CD4-positive, alpha-beta T cell treated with Interleukin-6 at 100 ng/mL for 8 hours (primary cell): ENCODE measurements around the gene NAA20.
A peak's percentile ranks its signal among the peaks of the same experiment; 100 is the strongest.
"Not testable (repeated sequence)": the region's sequence is repeated elsewhere in the genome, so short reads cannot be mapped to it uniquely, and the experiment has no call there.

ENCODE experiments used
- DNase-seq: peaks from one replicate; pipeline ENCODE4 v3.0.0-alpha.2; 2020; ENCODE audit warnings: mixed read lengths, low spot score

The NAA20 gene

GRCh38 chr20:19991854-19992253 lies 25.3 kb upstream of the NAA20 start:
- DNase-seq = no peak

- no peak for DNase-seq
These were observed 23.9 kb upstream of the NAA20 start for GRCh38 chr20:19992996-19993908.

- DNase-seq = no peak
These were observed 23.0 kb upstream of the NAA20 start for GRCh38 chr20:19993958-19994669.

- peak; percentile 30 for DNase-seq
These were observed 21.8 kb upstream of the NAA20 start for GRCh38 chr20:19995220-19995863.

GRCh38 chr20:19996222-19996621 lies 20.9 kb upstream of the NAA20 start:
- DNase-seq = no peak

GRCh38 chr20:19996917-19997316 lies 20.2 kb upstream of the NAA20 start:
- no peak for DNase-seq

GRCh38 chr20:19998990-19999705 lies 18.0 kb upstream of the NAA20 start:
- no peak for DNase-seq

GRCh38 chr20:20000211-20000968 lies 16.8 kb upstream of the NAA20 start:
- DNase-seq = no peak

- DNase-seq = no peak
These were observed 14.8 kb upstream of the NAA20 start for GRCh38 chr20:20002101-20002998.

- DNase-seq = no peak
These were observed 13.9 kb upstream of the NAA20 start for GRCh38 chr20:20003031-20003954.

GRCh38 chr20:20003955-20004322 lies 13.2 kb upstream of the NAA20 start:
- DNase-seq = not testable (repeated sequence)

- no peak for DNase-seq
These were observed 11.8 kb upstream of the NAA20 start for GRCh38 chr20:20005342-20005741.

GRCh38 chr20:20009784-20010253 lies 7.3 kb upstream of the NAA20 start:
- no peak for DNase-seq

GRCh38 chr20:20010639-20011500 lies 6.3 kb upstream of the NAA20 start:
- no peak for DNase-seq

GRCh38 chr20:20012541-20012940 lies 4.6 kb upstream of the NAA20 start:
- DNase-seq = no peak

GRCh38 chr20:20014659-20015058 lies 2.5 kb upstream of the NAA20 start:
- DNase-seq = peak; percentile 8

GRCh38 chr20:20017844-20018185 lies 653 bp downstream of the NAA20 start:
- no peak for DNase-seq

- DNase-seq = no peak
These were observed 1.2 kb downstream of the NAA20 start for GRCh38 chr20:20018366-20018765.
